H1 (cell line): ENCODE measurements around the gene MAGI2.

ENCODE experiments used
- CBX5 ChIP-seq: fragments of 300-800, 300-1000 bp; sonication (generic); IDR thresholded peaks from 2 replicates; pipeline ENCODE4 v1.7.1; 2016; ENCODE audit warnings: antibody characterized with exemption, low read length, low read depth
- FOSL1 ChIP-seq: IDR thresholded peaks from 2 replicates; pipeline ENCODE4 v1.6.1; 2011; ENCODE audit warnings: mild to moderate bottlenecking, low read depth, low read length, moderate library complexity; ENCODE audit not compliant: insufficient read depth
- JUND ChIP-seq: IDR thresholded peaks from 2 replicates; pipeline ENCODE4 v1.6.1; 2011; ENCODE audit warnings: mild to moderate bottlenecking, improper control_type of control experiment, low read length
- PHF8 ChIP-seq: fragments of 200-600 bp; sonication (generic); conservative IDR thresholded peaks from 2 replicates; pipeline ENCODE4 v1.7.1; 2012; ENCODE audit warnings: low read depth, mild to moderate bottlenecking, inconsistent platforms, low read length, moderate library complexity
- POLR2A ChIP-seq, 2 experiments: IDR thresholded peaks; 1 replicate in 1 of 2; 2 replicates in 1 of 2; pipeline ENCODE4 v1.6.1; 2011; ENCODE audit warnings: low read depth in 2 of 2, low read length in 2 of 2, mild to moderate bottlenecking in 2 of 2; ENCODE audit errors: control extremely low read depth in 1 of 2
- TF ChIP-seq, protein P1 (sequence below), 3 experiments: IDR thresholded peaks; 1 replicate in 2 of 3; 2 replicates in 1 of 3; pipeline versions ENCODE4 v1.5.1 to v1.6.1; 2011; ENCODE audit warnings: low read length in 3 of 3, mild to moderate bottlenecking in 3 of 3, inconsistent platforms in 2 of 3, low read depth in 1 of 3, moderate library complexity in 1 of 3; ENCODE audit not compliant: insufficient read depth in 1 of 3; ENCODE audit errors: control extremely low read depth in 1 of 3

DNA sequence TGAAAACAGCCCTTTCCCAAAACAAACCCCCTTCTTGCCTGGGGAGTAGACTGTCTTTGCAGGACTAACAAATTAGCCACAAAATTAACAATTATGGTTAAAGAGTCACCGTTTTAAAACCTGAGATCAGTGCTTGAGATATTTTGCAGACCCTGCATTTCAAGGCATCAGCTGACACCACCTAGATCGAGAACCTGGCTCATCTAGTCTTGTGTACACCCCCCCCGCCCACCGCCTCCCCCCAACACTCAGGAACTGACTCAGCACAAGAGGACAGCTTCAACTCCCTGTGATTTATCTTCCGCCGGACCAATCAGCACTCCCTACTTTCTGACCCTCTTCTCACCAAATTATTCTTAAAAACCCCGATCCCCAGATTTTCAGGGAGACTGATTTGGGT, 917.8 kb downstream of the MAGI2 start:
- TF ChIP-seq POLR2A (IDR thresholded peaks at IDR 0.05; ENCODE audit: control extremely low read depth in 1 of 2, low read depth in 2 of 2, low read length in 2 of 2) (no peak), JUND (no peak), CBX5 (no peak), PHF8 (no peak), FOSL1 (no peak)
- TF ChIP-seq, protein P1, sequence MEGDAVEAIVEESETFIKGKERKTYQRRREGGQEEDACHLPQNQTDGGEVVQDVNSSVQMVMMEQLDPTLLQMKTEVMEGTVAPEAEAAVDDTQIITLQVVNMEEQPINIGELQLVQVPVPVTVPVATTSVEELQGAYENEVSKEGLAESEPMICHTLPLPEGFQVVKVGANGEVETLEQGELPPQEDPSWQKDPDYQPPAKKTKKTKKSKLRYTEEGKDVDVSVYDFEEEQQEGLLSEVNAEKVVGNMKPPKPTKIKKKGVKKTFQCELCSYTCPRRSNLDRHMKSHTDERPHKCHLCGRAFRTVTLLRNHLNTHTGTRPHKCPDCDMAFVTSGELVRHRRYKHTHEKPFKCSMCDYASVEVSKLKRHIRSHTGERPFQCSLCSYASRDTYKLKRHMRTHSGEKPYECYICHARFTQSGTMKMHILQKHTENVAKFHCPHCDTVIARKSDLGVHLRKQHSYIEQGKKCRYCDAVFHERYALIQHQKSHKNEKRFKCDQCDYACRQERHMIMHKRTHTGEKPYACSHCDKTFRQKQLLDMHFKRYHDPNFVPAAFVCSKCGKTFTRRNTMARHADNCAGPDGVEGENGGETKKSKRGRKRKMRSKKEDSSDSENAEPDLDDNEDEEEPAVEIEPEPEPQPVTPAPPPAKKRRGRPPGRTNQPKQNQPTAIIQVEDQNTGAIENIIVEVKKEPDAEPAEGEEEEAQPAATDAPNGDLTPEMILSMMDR (IDR thresholded peaks at IDR 0.05; ENCODE audit: control extremely low read depth in 1 of 3, insufficient read depth in 1 of 3, low read depth in 1 of 3, low read length in 3 of 3), result no peak
